SK-N-SH (cell line): Measurements from ENCODE around the gene KLK3.

ENCODE experiments used
- POLR2AphosphoS5 ChIP-seq: IDR thresholded peaks from 2 replicates; pipeline ENCODE4 v1.6.1; 2012; ENCODE audit warnings: low read depth, low read length
- RCOR1 ChIP-seq: fragments of 150-350 bp; IDR thresholded peaks from 2 replicates; pipeline ENCODE4 v1.6.1; 2017; ENCODE audit warnings: antibody characterized with exemption, low read length
- TAF1 ChIP-seq: IDR thresholded peaks from 2 replicates; pipeline ENCODE4 v1.6.1; 2012; ENCODE audit warnings: low read depth, mild to moderate bottlenecking, low read length, moderate library complexity, borderline replicate concordance
- TF ChIP-seq, protein P1 (sequence below): fragments of 200-600 bp; sonication (generic); IDR thresholded peaks from 2 replicates; pipeline ENCODE4 v1.6.1; 2017; ENCODE audit warnings: antibody characterized with exemption, mild to moderate bottlenecking, moderate library complexity
- TF ChIP-seq, protein P2 (sequence below): IDR thresholded peaks from 2 replicates; pipeline ENCODE4 v1.4.0; 2012; ENCODE audit warnings: low read depth
- TF ChIP-seq, protein P3 (sequence below): IDR thresholded peaks from 2 replicates; pipeline ENCODE4 v1.4.0; 2012; ENCODE audit warnings: low read depth, borderline replicate concordance
- TF ChIP-seq, protein P4 (sequence below): fragments of 150-350 bp; IDR thresholded peaks from 2 replicates; pipeline ENCODE4 v1.6.1; 2016; ENCODE audit warnings: mild to moderate bottlenecking, low read depth, low read length

DNA sequence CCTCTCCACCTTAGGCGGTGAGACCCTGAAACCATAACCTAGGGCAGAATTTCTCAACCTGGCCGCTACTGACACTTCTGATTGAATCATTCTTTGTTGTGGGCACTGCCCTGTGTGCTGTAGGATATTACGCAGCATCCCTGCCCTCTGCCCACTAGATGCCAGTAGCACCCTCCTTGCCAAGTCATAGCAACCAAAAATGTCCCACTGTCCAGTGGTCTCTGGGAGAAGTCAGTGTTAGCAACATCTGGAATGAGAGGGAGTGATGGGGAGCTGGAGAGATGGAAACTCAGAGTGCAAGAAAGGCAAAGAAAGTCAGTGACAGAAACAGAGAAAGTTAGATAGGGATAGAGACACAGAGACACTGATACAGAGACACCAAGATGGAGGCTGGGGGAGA lies 42.9 kb downstream of the KLK3 start:
- TF ChIP-seq, protein P1, sequence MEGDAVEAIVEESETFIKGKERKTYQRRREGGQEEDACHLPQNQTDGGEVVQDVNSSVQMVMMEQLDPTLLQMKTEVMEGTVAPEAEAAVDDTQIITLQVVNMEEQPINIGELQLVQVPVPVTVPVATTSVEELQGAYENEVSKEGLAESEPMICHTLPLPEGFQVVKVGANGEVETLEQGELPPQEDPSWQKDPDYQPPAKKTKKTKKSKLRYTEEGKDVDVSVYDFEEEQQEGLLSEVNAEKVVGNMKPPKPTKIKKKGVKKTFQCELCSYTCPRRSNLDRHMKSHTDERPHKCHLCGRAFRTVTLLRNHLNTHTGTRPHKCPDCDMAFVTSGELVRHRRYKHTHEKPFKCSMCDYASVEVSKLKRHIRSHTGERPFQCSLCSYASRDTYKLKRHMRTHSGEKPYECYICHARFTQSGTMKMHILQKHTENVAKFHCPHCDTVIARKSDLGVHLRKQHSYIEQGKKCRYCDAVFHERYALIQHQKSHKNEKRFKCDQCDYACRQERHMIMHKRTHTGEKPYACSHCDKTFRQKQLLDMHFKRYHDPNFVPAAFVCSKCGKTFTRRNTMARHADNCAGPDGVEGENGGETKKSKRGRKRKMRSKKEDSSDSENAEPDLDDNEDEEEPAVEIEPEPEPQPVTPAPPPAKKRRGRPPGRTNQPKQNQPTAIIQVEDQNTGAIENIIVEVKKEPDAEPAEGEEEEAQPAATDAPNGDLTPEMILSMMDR = no peak
- TF ChIP-seq, protein P2, sequence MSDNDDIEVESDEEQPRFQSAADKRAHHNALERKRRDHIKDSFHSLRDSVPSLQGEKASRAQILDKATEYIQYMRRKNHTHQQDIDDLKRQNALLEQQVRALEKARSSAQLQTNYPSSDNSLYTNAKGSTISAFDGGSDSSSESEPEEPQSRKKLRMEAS = no peak
- TF ChIP-seq, protein P3, sequence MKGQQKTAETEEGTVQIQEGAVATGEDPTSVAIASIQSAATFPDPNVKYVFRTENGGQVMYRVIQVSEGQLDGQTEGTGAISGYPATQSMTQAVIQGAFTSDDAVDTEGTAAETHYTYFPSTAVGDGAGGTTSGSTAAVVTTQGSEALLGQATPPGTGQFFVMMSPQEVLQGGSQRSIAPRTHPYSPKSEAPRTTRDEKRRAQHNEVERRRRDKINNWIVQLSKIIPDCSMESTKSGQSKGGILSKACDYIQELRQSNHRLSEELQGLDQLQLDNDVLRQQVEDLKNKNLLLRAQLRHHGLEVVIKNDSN = no peak
- TF ChIP-seq, protein P4, sequence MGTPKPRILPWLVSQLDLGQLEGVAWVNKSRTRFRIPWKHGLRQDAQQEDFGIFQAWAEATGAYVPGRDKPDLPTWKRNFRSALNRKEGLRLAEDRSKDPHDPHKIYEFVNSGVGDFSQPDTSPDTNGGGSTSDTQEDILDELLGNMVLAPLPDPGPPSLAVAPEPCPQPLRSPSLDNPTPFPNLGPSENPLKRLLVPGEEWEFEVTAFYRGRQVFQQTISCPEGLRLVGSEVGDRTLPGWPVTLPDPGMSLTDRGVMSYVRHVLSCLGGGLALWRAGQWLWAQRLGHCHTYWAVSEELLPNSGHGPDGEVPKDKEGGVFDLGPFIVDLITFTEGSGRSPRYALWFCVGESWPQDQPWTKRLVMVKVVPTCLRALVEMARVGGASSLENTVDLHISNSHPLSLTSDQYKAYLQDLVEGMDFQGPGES = no peak
- TF ChIP-seq POLR2AphosphoS5 = no peak
- TF ChIP-seq TAF1 = no peak
- TF ChIP-seq RCOR1 = no peak
